ENCODE measurements around the gene PCP4.

The PCP4 gene

GRCh38 chr21:39972976-39973770 lies 105.9 kb downstream of the PCP4 start:
- no peak for DNase-seq (ENCODE audit: low read depth)

GRCh38 chr21:39976800-39977199 lies 109.6 kb downstream of the PCP4 start:
- no peak for DNase-seq (ENCODE audit: low read depth)

Data from amniotic epithelial cell (primary cell).